ENCODE results near the gene WARS2.

WARS2 gene

DNA sequence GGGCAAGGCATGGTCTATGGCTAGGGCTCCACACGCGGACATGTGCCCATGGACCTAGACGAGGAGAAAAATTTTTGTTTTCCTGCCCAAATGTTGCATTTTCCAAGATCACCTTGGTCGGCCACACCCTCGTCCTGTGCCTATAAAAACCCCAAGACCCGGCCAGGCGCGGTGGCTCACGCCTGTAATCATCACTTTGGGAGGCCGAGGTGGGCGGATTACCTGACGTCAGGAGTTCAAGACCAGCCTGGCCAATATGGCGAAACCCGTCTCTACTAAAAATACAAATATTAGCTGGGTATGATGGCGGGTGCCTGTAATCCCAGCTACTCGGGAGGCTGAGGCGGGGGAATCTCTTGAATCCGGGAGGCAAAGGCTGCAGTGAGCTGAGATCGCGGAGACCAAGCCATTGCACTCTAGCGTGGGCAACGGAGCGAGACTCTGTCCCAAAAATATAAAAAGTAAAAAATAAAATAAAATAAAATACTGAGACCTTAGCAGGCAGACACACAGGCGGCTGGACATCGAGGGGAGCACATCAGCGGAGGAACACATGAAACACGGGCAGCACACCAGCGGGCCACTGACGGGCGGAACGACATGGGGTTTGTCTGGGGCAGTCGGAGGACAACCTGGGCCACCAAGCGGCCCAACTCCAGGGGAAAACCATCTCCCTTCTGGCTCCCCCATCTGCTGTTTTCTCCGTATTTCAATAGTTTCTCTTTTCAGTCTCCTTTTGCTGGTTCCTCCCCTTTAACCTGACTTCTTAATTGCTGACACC, 91.6 kb downstream of the WARS2 start:
- TF ChIP-seq EZH2 (IDR thresholded peaks at IDR 0.05; ENCODE audit: borderline replicate concordance, low read length), result no peak
- TF ChIP-seq, protein P1, sequence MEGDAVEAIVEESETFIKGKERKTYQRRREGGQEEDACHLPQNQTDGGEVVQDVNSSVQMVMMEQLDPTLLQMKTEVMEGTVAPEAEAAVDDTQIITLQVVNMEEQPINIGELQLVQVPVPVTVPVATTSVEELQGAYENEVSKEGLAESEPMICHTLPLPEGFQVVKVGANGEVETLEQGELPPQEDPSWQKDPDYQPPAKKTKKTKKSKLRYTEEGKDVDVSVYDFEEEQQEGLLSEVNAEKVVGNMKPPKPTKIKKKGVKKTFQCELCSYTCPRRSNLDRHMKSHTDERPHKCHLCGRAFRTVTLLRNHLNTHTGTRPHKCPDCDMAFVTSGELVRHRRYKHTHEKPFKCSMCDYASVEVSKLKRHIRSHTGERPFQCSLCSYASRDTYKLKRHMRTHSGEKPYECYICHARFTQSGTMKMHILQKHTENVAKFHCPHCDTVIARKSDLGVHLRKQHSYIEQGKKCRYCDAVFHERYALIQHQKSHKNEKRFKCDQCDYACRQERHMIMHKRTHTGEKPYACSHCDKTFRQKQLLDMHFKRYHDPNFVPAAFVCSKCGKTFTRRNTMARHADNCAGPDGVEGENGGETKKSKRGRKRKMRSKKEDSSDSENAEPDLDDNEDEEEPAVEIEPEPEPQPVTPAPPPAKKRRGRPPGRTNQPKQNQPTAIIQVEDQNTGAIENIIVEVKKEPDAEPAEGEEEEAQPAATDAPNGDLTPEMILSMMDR (IDR thresholded peaks at IDR 0.05; ENCODE audit: low read length), result no peak
- H4K20me1 ChIP-seq (ENCODE audit: insufficient read depth, low read length), result no peaks in the 10 kb centered on the region
- H3K9me2 ChIP-seq (ENCODE audit: low read depth, low read length), result no peaks in the 10 kb centered on the region
- no peaks in the 10 kb centered on the region for H3K79me2 ChIP-seq (ENCODE audit: insufficient read depth, low read length)
- no peaks in the 10 kb centered on the region for H3K9me3 ChIP-seq (ENCODE audit: low read length)
- no peak overlapping the region for H3K9ac ChIP-seq (ENCODE audit: low read length)
- H3K27me3 ChIP-seq (ENCODE audit: insufficient read depth, low read length), result no peaks in the 10 kb centered on the region
- H3K36me3 ChIP-seq (ENCODE audit: insufficient read depth, low read length), result no peaks in the 10 kb centered on the region
- no peaks in the 10 kb centered on the region for H3F3A ChIP-seq (ENCODE audit: insufficient read depth, low read length)
- no peaks in the 10 kb centered on the region for H3K4me1 ChIP-seq (ENCODE audit: insufficient read depth, low read length, severe bottlenecking)
- no peak overlapping the region for H3K4me3 ChIP-seq (ENCODE audit: low read depth, low read length, poor library complexity, severe bottlenecking)
- no peak overlapping the region for H2AFZ ChIP-seq (ENCODE audit: low read length)
- no peak overlapping the region for H3K27ac ChIP-seq (ENCODE audit: low read depth, low read length, poor library complexity, severe bottlenecking)
- H3K4me2 ChIP-seq (ENCODE audit: low read length), result no peak overlapping the region

- no peaks in the 10 kb centered on the region for H3K4me1 ChIP-seq (ENCODE audit: insufficient read depth, low read length, severe bottlenecking)
- no peak overlapping the region for H3K4me2 ChIP-seq (ENCODE audit: low read length)
- H3K4me3 ChIP-seq (ENCODE audit: low read depth, low read length, poor library complexity, severe bottlenecking), result no peak overlapping the region
- H3K9me3 ChIP-seq (ENCODE audit: low read length), result no peaks in the 10 kb centered on the region
- TF ChIP-seq EZH2 (IDR thresholded peaks at IDR 0.05; ENCODE audit: borderline replicate concordance, low read length), result no peak
- TF ChIP-seq, protein P1 (IDR thresholded peaks at IDR 0.05; ENCODE audit: low read length), result no peak
- H3K27me3 ChIP-seq (ENCODE audit: insufficient read depth, low read length), result no peaks in the 10 kb centered on the region
- no peaks in the 10 kb centered on the region for H3F3A ChIP-seq (ENCODE audit: insufficient read depth, low read length)
- no peak overlapping the region for H3K9ac ChIP-seq (ENCODE audit: low read length)
- H3K79me2 ChIP-seq (ENCODE audit: insufficient read depth, low read length), result no peaks in the 10 kb centered on the region
- H4K20me1 ChIP-seq (ENCODE audit: insufficient read depth, low read length), result no peaks in the 10 kb centered on the region
- no peaks in the 10 kb centered on the region for H3K9me2 ChIP-seq (ENCODE audit: low read depth, low read length)
- no peaks in the 10 kb centered on the region for H3K36me3 ChIP-seq (ENCODE audit: insufficient read depth, low read length)
- H3K27ac ChIP-seq (ENCODE audit: low read depth, low read length, poor library complexity, severe bottlenecking), result no peak overlapping the region
- H2AFZ ChIP-seq (ENCODE audit: low read length), result no peak overlapping the region
These were observed 93.5 kb downstream of the WARS2 start for GRCh38 chr1:119046785-119047438.

DNA sequence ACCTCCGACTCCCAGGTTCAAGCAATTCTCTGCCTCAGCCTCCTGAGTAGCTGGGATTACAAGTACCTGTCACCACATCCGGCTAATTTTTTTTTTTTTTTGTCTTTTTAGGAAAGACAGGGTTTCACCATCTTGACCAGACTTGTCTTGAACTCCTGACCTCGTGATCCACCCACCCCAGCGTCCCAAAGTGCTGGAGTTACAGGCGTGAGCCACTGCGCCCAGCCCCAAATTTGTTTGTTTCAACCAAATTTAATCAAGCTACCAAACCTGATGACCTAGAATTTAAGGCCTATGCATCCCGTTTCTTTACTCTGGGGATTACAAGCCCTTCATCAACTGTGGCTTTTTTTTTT, 94.0 kb downstream of the WARS2 start:
- no peaks in the 10 kb centered on the region for H3F3A ChIP-seq (ENCODE audit: insufficient read depth, low read length)
- no peaks in the 10 kb centered on the region for H3K27me3 ChIP-seq (ENCODE audit: insufficient read depth, low read length)
- H2AFZ ChIP-seq (ENCODE audit: low read length), result no peak overlapping the region
- H3K4me3 ChIP-seq (ENCODE audit: low read depth, low read length, poor library complexity, severe bottlenecking), result no peak overlapping the region
- no peaks in the 10 kb centered on the region for H4K20me1 ChIP-seq (ENCODE audit: insufficient read depth, low read length)
- no peaks in the 10 kb centered on the region for H3K9me3 ChIP-seq (ENCODE audit: low read length)
- no peak overlapping the region for H3K4me2 ChIP-seq (ENCODE audit: low read length)
- no peaks in the 10 kb centered on the region for H3K36me3 ChIP-seq (ENCODE audit: insufficient read depth, low read length)
- no peaks in the 10 kb centered on the region for H3K4me1 ChIP-seq (ENCODE audit: insufficient read depth, low read length, severe bottlenecking)
- H3K9ac ChIP-seq (ENCODE audit: low read length), result no peak overlapping the region
- H3K79me2 ChIP-seq (ENCODE audit: insufficient read depth, low read length), result no peaks in the 10 kb centered on the region
- TF ChIP-seq, protein P1 (IDR thresholded peaks at IDR 0.05; ENCODE audit: low read length), result no peak
- no peak for TF ChIP-seq EZH2 (IDR thresholded peaks at IDR 0.05; ENCODE audit: borderline replicate concordance, low read length)
- H3K27ac ChIP-seq (ENCODE audit: low read depth, low read length, poor library complexity, severe bottlenecking), result no peak overlapping the region
- H3K9me2 ChIP-seq (ENCODE audit: low read depth, low read length), result no peaks in the 10 kb centered on the region

All from OCI-LY1 (cell line).